SK-N-SH (cell line): ENCODE measurements around the gene TOMM40L.

Experiments
- CHD2 ChIP-seq: fragments of 150-350 bp; IDR thresholded peaks from 2 replicates; pipeline ENCODE4 v1.6.1; 2018; ENCODE audit warnings: low read length; ENCODE audit not compliant: partially characterized antibody
- CTCF ChIP-seq: fragments of 200-600 bp; sonication (generic); IDR thresholded peaks from 2 replicates; pipeline ENCODE4 v1.6.1; 2017; ENCODE audit warnings: antibody characterized with exemption, mild to moderate bottlenecking, moderate library complexity
- GABPA ChIP-seq: IDR thresholded peaks from 2 replicates; pipeline ENCODE4 v1.4.0; 2012; ENCODE audit warnings: low read depth, mild to moderate bottlenecking
- IRF3 ChIP-seq: fragments of 150-350 bp; IDR thresholded peaks from 2 replicates; pipeline ENCODE4 v1.6.1; 2016; ENCODE audit warnings: mild to moderate bottlenecking, low read depth, low read length
- POLR2AphosphoS5 ChIP-seq: IDR thresholded peaks from 2 replicates; pipeline ENCODE4 v1.6.1; 2012; ENCODE audit warnings: low read depth, low read length

GRCh38 chr1:161266202-161266601, 40.3 kb downstream of the TOMM40L start:
- TF ChIP-seq POLR2AphosphoS5 = no peak
- no peak for TF ChIP-seq GABPA
- no peak for TF ChIP-seq CHD2
- TF ChIP-seq CTCF = no peak
- no peak for TF ChIP-seq IRF3
